H1 (cell line): ENCODE data around the gene HECTD1. TPM values are rescaled to one million over a fixed set of nuclear protein-coding genes. Genes with fewer than 3 reads are reported as not detected.

Experiments used
- CTCF ChIA-PET: fragments of 300-600 bp; sonication (Branson Sonifier 250); formaldehyde crosslinking; loops from one replicate; lab custom pipeline; 2021; ENCODE audit not compliant: partially characterized antibody; lab: Charles Lee
- POLR2A ChIA-PET: fragments of 300-600 bp; sonication (Branson Sonifier 250); formaldehyde crosslinking; loops from one replicate; lab custom pipeline; 2021; ENCODE audit warnings: inconsistent platforms; ENCODE audit not compliant: partially characterized antibody; lab: Charles Lee
- DNase-seq, 2 experiments: peaks; one replicate each; pipeline versions ENCODE4 v3.0.0 to v3.0.0-alpha.2; 2010 to 2022; ENCODE audit warnings: low spot score in 2 of 2, low read depth in 1 of 2, mixed read lengths in 1 of 2
- FAIRE-seq: peaks from 2 replicates; lab custom pipeline; 2011; peaks lifted over from hg19 to GRCh38; lab: Jason Lieb, UNC
- H2AFZ ChIP-seq: 2 replicates; pipeline ENCODE4 v1.8.1; 2012; ENCODE audit warnings: low read length, inconsistent platforms
- H2AK5ac ChIP-seq: 2 replicates; pipeline ENCODE4 v1.6.1; 2013; ENCODE audit warnings: low read depth, low read length
- H2BK120ac ChIP-seq: replicated peaks from 2 replicates; pipeline ENCODE3; 2013; ENCODE audit warnings: low read depth, low read length, inconsistent platforms
- H2BK12ac ChIP-seq: 2 replicates; pipeline ENCODE4 v1.6.1; 2013; ENCODE audit warnings: low read depth, low read length
- H2BK15ac ChIP-seq: 2 replicates; pipeline ENCODE4 v1.6.1; 2013; ENCODE audit warnings: low read length
- H2BK20ac ChIP-seq: 2 replicates; pipeline ENCODE4 v1.6.1; 2013; ENCODE audit warnings: low read length
- H2BK5ac ChIP-seq: 2 replicates; pipeline ENCODE4 v1.6.1; 2013; ENCODE audit warnings: low read depth, low read length
- H3K14ac ChIP-seq: 2 replicates; pipeline ENCODE4 v1.6.1; 2013; ENCODE audit warnings: inconsistent platforms; ENCODE audit not compliant: insufficient read length
- H3K18ac ChIP-seq: 2 replicates; pipeline ENCODE4 v1.6.1; 2013; ENCODE audit warnings: low read length; ENCODE audit errors: extremely low read depth
- H3K23ac ChIP-seq: 2 replicates; pipeline ENCODE4 v1.6.1; 2013; ENCODE audit warnings: inconsistent platforms; ENCODE audit not compliant: insufficient read length
- H3K23me2 ChIP-seq: 2 replicates; pipeline ENCODE4 v1.6.1; 2013; ENCODE audit warnings: low read depth, low read length
- H3K27ac ChIP-seq: 2 replicates; pipeline ENCODE4 v1.6.1; 2011; ENCODE audit warnings: low read depth, low read length, inconsistent platforms
- H3K27me3 ChIP-seq, 4 experiments: replicated peaks in 1 of 4; 1 replicate in 1 of 4; 2 replicates in 3 of 4; pipeline versions ENCODE4 v1.6.1 to v1.8.1; 2011 to 2013; ENCODE audit warnings: low read length in 3 of 4, mild to moderate bottlenecking in 3 of 4, inconsistent platforms in 2 of 4, mixed read lengths in 2 of 4, moderate library complexity in 1 of 4; ENCODE audit not compliant: control insufficient read depth in 3 of 4, insufficient read depth in 3 of 4; ENCODE audit errors: extremely low read depth in 1 of 4
- H3K36me3 ChIP-seq, 4 experiments: 2 replicates each; pipeline versions ENCODE4 v1.6.1 to v1.8.1; 2011 to 2013; ENCODE audit warnings: mild to moderate bottlenecking in 4 of 4, low read length in 3 of 4, moderate library complexity in 2 of 4, control low read depth in 1 of 4, inconsistent platforms in 1 of 4; ENCODE audit not compliant: insufficient read depth in 4 of 4, control insufficient read depth in 2 of 4
- H3K4ac ChIP-seq: replicated peaks from 2 replicates; pipeline ENCODE3; 2013; ENCODE audit warnings: low read length, low read depth, mixed read lengths, inconsistent platforms; ENCODE audit not compliant: insufficient read length
- H3K4me1 ChIP-seq, 4 experiments: replicated peaks in 1 of 4; 1 replicate in 1 of 4; 2 replicates in 3 of 4; pipeline versions ENCODE4 v1.6.1 to v1.8.1; 2011 to 2013; ENCODE audit warnings: low read length in 3 of 4, inconsistent platforms in 2 of 4, mixed read lengths in 1 of 4; ENCODE audit not compliant: insufficient read depth in 4 of 4, control insufficient read depth in 3 of 4
- H3K4me2 ChIP-seq, 2 experiments: 2 replicates each; pipeline versions ENCODE4 v1.6.1 to v1.8.1; 2011 to 2013; ENCODE audit warnings: low read depth in 2 of 2, low read length in 2 of 2, control low read depth in 1 of 2, inconsistent platforms in 1 of 2, mild to moderate bottlenecking in 1 of 2; ENCODE audit not compliant: insufficient read depth in 1 of 2
- H3K4me3 ChIP-seq, 4 experiments: fragments of 200-600, 300-600 bp in 1 of 4; sonication (generic), shearing (Covaris generic), sonication (Bioruptor Twin) in 1 of 4; 2 replicates each; pipeline versions ENCODE4 v1.5.1 to v1.8.1; 2011 to 2016; ENCODE audit warnings: low read length in 4 of 4, low read depth in 3 of 4, control low read depth in 2 of 4, inconsistent platforms in 2 of 4, mild to moderate bottlenecking in 2 of 4, mixed read lengths in 1 of 4, moderate library complexity in 1 of 4; ENCODE audit not compliant: insufficient read depth in 2 of 4; ENCODE audit errors: extremely low read depth in 1 of 4
- H3K56ac ChIP-seq: replicated peaks from 2 replicates; pipeline ENCODE3; 2013; ENCODE audit warnings: low read depth, mild to moderate bottlenecking, mixed read lengths, low read length, inconsistent platforms; ENCODE audit not compliant: insufficient read length
- H3K79me1 ChIP-seq: 2 replicates; pipeline ENCODE4 v1.6.1; 2013; ENCODE audit warnings: low read depth, low read length, control low read depth
- H3K79me2 ChIP-seq, 2 experiments: 2 replicates each; pipeline versions ENCODE4 v1.6.1 to v1.8.1; 2012 to 2013; ENCODE audit warnings: low read length in 2 of 2, mild to moderate bottlenecking in 2 of 2, inconsistent platforms in 1 of 2; ENCODE audit not compliant: insufficient read depth in 2 of 2, control insufficient read depth in 1 of 2
- H3K9ac ChIP-seq, 4 experiments: replicated peaks in 1 of 4; 1 replicate in 1 of 4; 2 replicates in 3 of 4; pipeline versions ENCODE4 v1.6.1 to v1.8.1; 2011 to 2013; ENCODE audit warnings: low read depth in 3 of 4, low read length in 3 of 4, control low read depth in 2 of 4, mild to moderate bottlenecking in 2 of 4, moderate library complexity in 2 of 4, inconsistent platforms in 1 of 4; ENCODE audit errors: extremely low read depth in 1 of 4
- H3K9me3 ChIP-seq, 2 experiments: 2 replicates each; pipeline versions ENCODE4 v1.6.1 to v1.8.1; 2012 to 2013; ENCODE audit warnings: mild to moderate bottlenecking in 2 of 2, moderate library complexity in 2 of 2, control low read depth in 1 of 2, inconsistent platforms in 1 of 2, low read depth in 1 of 2, low read length in 1 of 2, mixed read lengths in 1 of 2; ENCODE audit not compliant: insufficient read depth in 2 of 2
- H4K20me1 ChIP-seq, 2 experiments: replicated peaks in 1 of 2; 2 replicates each; pipeline versions ENCODE3 to v1.8.1; 2011 to 2013; ENCODE audit warnings: inconsistent platforms in 2 of 2, low read length in 2 of 2, mild to moderate bottlenecking in 1 of 2; ENCODE audit not compliant: insufficient read depth in 2 of 2, control insufficient read depth in 1 of 2
- H4K5ac ChIP-seq: 2 replicates; pipeline ENCODE4 v1.6.1; 2013; ENCODE audit warnings: low read length, low read depth, mixed read lengths, inconsistent platforms; ENCODE audit not compliant: insufficient read length
- H4K8ac ChIP-seq: 2 replicates; pipeline ENCODE4 v1.8.0; 2013; ENCODE audit warnings: mild to moderate bottlenecking, moderate library complexity, low read length, inconsistent platforms; ENCODE audit not compliant: insufficient read depth; ENCODE audit errors: extremely low read depth
- H4K91ac ChIP-seq: replicated peaks from 2 replicates; pipeline ENCODE3; 2013; ENCODE audit warnings: low read length, mixed read lengths, inconsistent platforms; ENCODE audit not compliant: insufficient read length
- CBX8 ChIP-seq: fragments of 300-800, 300-1000 bp; sonication (generic); IDR thresholded peaks from 2 replicates; pipeline ENCODE4 v1.7.1; 2016; ENCODE audit warnings: low read depth, low read length, borderline replicate concordance
- CHD1 ChIP-seq: IDR thresholded peaks from 2 replicates; pipeline ENCODE4 v1.6.1; 2012; ENCODE audit warnings: low read depth, low read length, improper control_type of control experiment
- EGR1 ChIP-seq: IDR thresholded peaks from 2 replicates; pipeline ENCODE4 v1.6.1; 2011; ENCODE audit warnings: low read depth, low read length, borderline replicate concordance
- EP300 ChIP-seq, 2 experiments: IDR thresholded peaks; 1 replicate in 1 of 2; 2 replicates in 1 of 2; pipeline ENCODE4 v1.6.1; 2011 to 2012; ENCODE audit warnings: low read depth in 2 of 2, low read length in 2 of 2, mild to moderate bottlenecking in 2 of 2, borderline replicate concordance in 1 of 2, inconsistent platforms in 1 of 2, moderate library complexity in 1 of 2
- KDM4A ChIP-seq: IDR thresholded peaks from one replicate; pipeline ENCODE4 v1.7.1; 2012; ENCODE audit warnings: low read depth, mild to moderate bottlenecking, moderate library complexity, low read length, inconsistent platforms; ENCODE audit not compliant: severe bottlenecking
- NANOG ChIP-seq: IDR thresholded peaks from 2 replicates; pipeline ENCODE4 v1.6.1; 2011; ENCODE audit warnings: low read length, low read depth, mild to moderate bottlenecking, inconsistent platforms; ENCODE audit not compliant: insufficient read depth, poor library complexity, severe bottlenecking
- NRF1 ChIP-seq: IDR thresholded peaks from 2 replicates; pipeline ENCODE4 v1.6.1; 2011; ENCODE audit warnings: mild to moderate bottlenecking, low read depth, low read length, improper control_type of control experiment
- RBBP5 ChIP-seq: IDR thresholded peaks from 2 replicates; pipeline ENCODE4 v1.7.1; 2012; ENCODE audit warnings: low read depth, mild to moderate bottlenecking, inconsistent platforms, low read length, moderate library complexity, borderline replicate concordance
- RFX5 ChIP-seq: IDR thresholded peaks from 2 replicates; pipeline ENCODE4 v1.6.1; 2011; ENCODE audit warnings: low read depth, low read length, improper control_type of control experiment, borderline replicate concordance
- SIRT6 ChIP-seq: IDR thresholded peaks from one replicate; pipeline ENCODE4 v1.7.1; 2012; ENCODE audit warnings: low read length, inconsistent platforms
- SUZ12 ChIP-seq: fragments of 200-600 bp; sonication (generic); IDR thresholded peaks from 2 replicates; pipeline ENCODE4 v1.6.1; 2012; ENCODE audit warnings: mild to moderate bottlenecking, inconsistent platforms, low read length, moderate library complexity, mixed read lengths
- TCF12 ChIP-seq: IDR thresholded peaks from 2 replicates; pipeline ENCODE4 v1.6.1; 2011; ENCODE audit warnings: low read depth, mild to moderate bottlenecking, low read length
- TEAD4 ChIP-seq: IDR thresholded peaks from 2 replicates; pipeline ENCODE4 v1.6.1; 2012; ENCODE audit warnings: low read depth, low read length, inconsistent platforms, mixed read lengths
- ZNF274 ChIP-seq: IDR thresholded peaks from 2 replicates; pipeline ENCODE4 v1.7.0; 2012; ENCODE audit warnings: low read length, borderline replicate concordance; ENCODE audit errors: extremely low read depth
- WGBS, 2 experiments: shearing (Covaris generic) in 1 of 2; methylation state at CpG; one replicate each; pipeline versions ENCODE4 v1.1.6 to v1.1.7; 2013 to 2015; ENCODE audit warnings: low lambda C conversion rate in 2 of 2, mixed read lengths in 2 of 2, inconsistent platforms in 1 of 2, low coverage in 1 of 2, missing lambda C conversion rate in 1 of 2; ENCODE audit not compliant: insufficient replicate concordance in 2 of 2, insufficient coverage in 1 of 2, insufficient read length in 1 of 2; ENCODE audit errors: extremely low coverage in 1 of 2, missing lambda C conversion rate in 1 of 2; 5-methylcytosine and 5-hydroxymethylcytosine counted together
- polyA plus RNA-seq, 7 experiments: library from polyadenylated mRNA; depleted of rRNA in 3 of 7; stranded (reverse) in 5 of 7; unstranded in 2 of 7; fragments of >200 nt in 5 of 7; fragments of 200-250 nt in 2 of 7; gene quantifications; 1 replicate in 5 of 7; 2 replicates in 1 of 7; 4 replicates in 1 of 7; pipeline versions ENCODE4 v1.2.1 to v1.2.3, GENCODE V29; 2011 to 2013; ENCODE audit warnings: missing spikeins in 2 of 7, mixed read lengths in 2 of 7
- total RNA-seq: library from RNA; stranded (reverse); fragmentation: NEBNext Ultra II Directional; extraction: Animal tissue kit (Norgen Biotek cat#: 25700); gene quantifications from 2 replicates; pipeline ENCODE4 v1.2.1, GENCODE V29; 2021

The HECTD1 gene
- total and polyA plus RNA-seq, 2 of the 8 experiments (the other 6 are each of a cell fraction or from before 2014, with no cell fraction given): 44.7 to 105 TPM

GRCh38 chr14:31159682-31160296 is 47.8 kb downstream of the HECTD1 start:
- H3K23me2 ChIP-seq: no peaks in the 10 kb centered on the region
- H3K36me3 ChIP-seq: peaks cover 0 to 64% (median 7%) of the 10 kb centered on the region in 4 experiments; a peak in 6 of 8 replicates
- ChIA-PET CTCF (no interaction called here), POLR2A (no interaction called here)
- no peak overlapping the region for H3K14ac ChIP-seq
- H2BK120ac ChIP-seq: no peak overlapping the region
- no peaks in the 10 kb centered on the region for H3K9me3 ChIP-seq
- no peaks in the 10 kb centered on the region for H4K20me1 ChIP-seq
- no peak overlapping the region for H2BK15ac ChIP-seq
- 92% methylated on average over 13 of the region's 13 CpGs; no CpG with 5 or more reads in 1 of the 2 experiments for WGBS, 2 experiments
- no peak overlapping the region for H3K4me2 ChIP-seq
- no peaks in the 10 kb centered on the region for H3K27me3 ChIP-seq
- FAIRE-seq: no peak
- H3K79me2 ChIP-seq: no peaks in the 10 kb centered on the region
- H3K9ac ChIP-seq: no peak overlapping the region
- H3K4ac ChIP-seq: no peak overlapping the region
- H3K4me3 ChIP-seq: no peak overlapping the region
- no peak overlapping the region for H3K27ac ChIP-seq
- no peak overlapping the region for H4K8ac ChIP-seq
- no peak overlapping the region for H2BK20ac ChIP-seq
- DNase-seq: no peak
- H4K5ac ChIP-seq: no peak overlapping the region
- no peaks in the 10 kb centered on the region for H3K4me1 ChIP-seq
- H3K79me1 ChIP-seq: no peaks in the 10 kb centered on the region
- H4K91ac ChIP-seq: no peak overlapping the region
- H2BK12ac ChIP-seq: no peak overlapping the region
- H3K23ac ChIP-seq: no peak overlapping the region
- no peak overlapping the region for H2AK5ac ChIP-seq
- no peak overlapping the region for H2AFZ ChIP-seq
- H2BK5ac ChIP-seq: no peak overlapping the region
- H3K56ac ChIP-seq: no peak overlapping the region
- no peak overlapping the region for H3K18ac ChIP-seq
- TF ChIP-seq EGR1 (no peak), SUZ12 (no peak), CBX8 (no peak), RFX5 (no peak), NANOG (no peak), EP300 (IDR thresholded peaks at IDR 0.05; ENCODE audit: borderline replicate concordance in 1 of 2, low read depth in 2 of 2, low read length in 2 of 2) (no peak), TCF12 (no peak), RBBP5 (no peak), SIRT6 (no peak), NRF1 (no peak), KDM4A (no peak), CHD1 (no peak), ZNF274 (no peak), TEAD4 (no peak)
